ENCODE results near the gene TEX9.
A peak's percentile ranks its signal among the peaks of the same experiment; 100 is the strongest.
"Not testable (repeated sequence)": the region's sequence is repeated elsewhere in the genome, so short reads cannot be mapped to it uniquely, and the experiment has no call there.

The TEX9 gene

GRCh38 chr15:56365075-56365711 is at the start of gene TEX9:
TEX9 (plus strand) TSS chr15:56365426; CDS start chr15:56365451, 25 bp downstream.
- DNase-seq (ENCODE audit: low read depth): peak; percentile 4

GRCh38 chr15:56316561-56316960 is 48.7 kb upstream of the TEX9 start:
- DNase-seq (ENCODE audit: low read depth): not testable (repeated sequence)

- DNase-seq (ENCODE audit: low read depth): no peak
These were observed 44.9 kb upstream of the TEX9 start for GRCh38 chr15:56320316-56320715.

GRCh38 chr15:56320861-56321260 is 44.4 kb upstream of the TEX9 start:
- no peak for DNase-seq (ENCODE audit: low read depth)

- no peak for DNase-seq (ENCODE audit: low read depth)
These were observed 42.8 kb upstream of the TEX9 start for GRCh38 chr15:56322444-56322843.

- DNase-seq (ENCODE audit: low read depth): no peak
These were observed 41.8 kb upstream of the TEX9 start for GRCh38 chr15:56323435-56323834.

GRCh38 chr15:56325186-56325585 is 40.0 kb upstream of the TEX9 start:
- DNase-seq (ENCODE audit: low read depth): no peak

- no peak for DNase-seq (ENCODE audit: low read depth)
These were observed 37.3 kb upstream of the TEX9 start for GRCh38 chr15:56327721-56328502.

- DNase-seq (ENCODE audit: low read depth): no peak
These were observed 28.0 kb upstream of the TEX9 start for GRCh38 chr15:56337084-56337725.

GRCh38 chr15:56339594-56339993 is 25.6 kb upstream of the TEX9 start:
- no peak for DNase-seq (ENCODE audit: low read depth)

- no peak for DNase-seq (ENCODE audit: low read depth)
These were observed 24.0 kb upstream of the TEX9 start for GRCh38 chr15:56341201-56341600.

GRCh38 chr15:56342653-56343052 is 22.6 kb upstream of the TEX9 start:
- DNase-seq (ENCODE audit: low read depth): no peak

GRCh38 chr15:56343879-56344278 is 21.3 kb upstream of the TEX9 start:
- DNase-seq (ENCODE audit: low read depth): no peak

- no peak for DNase-seq (ENCODE audit: low read depth)
These were observed 20.9 kb upstream of the TEX9 start for GRCh38 chr15:56344336-56344735.

GRCh38 chr15:56346414-56346813 is 18.8 kb upstream of the TEX9 start:
- DNase-seq (ENCODE audit: low read depth): no peak

- DNase-seq (ENCODE audit: low read depth): no peak
These were observed 15.7 kb upstream of the TEX9 start for GRCh38 chr15:56349554-56349953.

- no peak for DNase-seq (ENCODE audit: low read depth)
These were observed 13.9 kb upstream of the TEX9 start for GRCh38 chr15:56351353-56351752.

GRCh38 chr15:56351957-56352506 is 13.2 kb upstream of the TEX9 start:
- DNase-seq (ENCODE audit: low read depth): no peak

GRCh38 chr15:56353119-56353518 is 12.1 kb upstream of the TEX9 start:
- DNase-seq (ENCODE audit: low read depth): no peak

- DNase-seq (ENCODE audit: low read depth): no peak
These were observed 11.5 kb upstream of the TEX9 start for GRCh38 chr15:56353740-56354139.

- no peak for DNase-seq (ENCODE audit: low read depth)
These were observed 8.6 kb upstream of the TEX9 start for GRCh38 chr15:56356616-56357015.

GRCh38 chr15:56358604-56359003 is 6.6 kb upstream of the TEX9 start:
- no peak for DNase-seq (ENCODE audit: low read depth)

GRCh38 chr15:56361987-56362386 is 3.2 kb upstream of the TEX9 start:
- DNase-seq (ENCODE audit: low read depth): no peak

All from T-helper 22 cell (primary cell).